SU-DHL-6 (cell line): ENCODE results near the gene GOLGA8M.
"Not testable (repeated sequence)": the region's sequence is repeated elsewhere in the genome, so short reads cannot be mapped to it uniquely, and the experiment has no call there.

Experiments used
- EZH2phosphoT487 ChIP-seq: fragments of 200-600 bp; sonication (generic), shearing (Covaris generic); conservative IDR thresholded peaks from 2 replicates; pipeline ENCODE4 v1.6.1; 2018; ENCODE audit warnings: mild to moderate bottlenecking, antibody characterized with exemption, low read length, moderate library complexity, mixed read lengths
- TF ChIP-seq, protein P1 (sequence below): fragments of 200-600 bp; sonication (generic); IDR thresholded peaks from one replicate; pipeline ENCODE4 v1.5.1; 2017; ENCODE audit warnings: antibody characterized with exemption, mild to moderate bottlenecking, low read length, moderate library complexity; ENCODE audit not compliant: insufficient read depth, poor library complexity, severe bottlenecking

- TF ChIP-seq, protein P1, sequence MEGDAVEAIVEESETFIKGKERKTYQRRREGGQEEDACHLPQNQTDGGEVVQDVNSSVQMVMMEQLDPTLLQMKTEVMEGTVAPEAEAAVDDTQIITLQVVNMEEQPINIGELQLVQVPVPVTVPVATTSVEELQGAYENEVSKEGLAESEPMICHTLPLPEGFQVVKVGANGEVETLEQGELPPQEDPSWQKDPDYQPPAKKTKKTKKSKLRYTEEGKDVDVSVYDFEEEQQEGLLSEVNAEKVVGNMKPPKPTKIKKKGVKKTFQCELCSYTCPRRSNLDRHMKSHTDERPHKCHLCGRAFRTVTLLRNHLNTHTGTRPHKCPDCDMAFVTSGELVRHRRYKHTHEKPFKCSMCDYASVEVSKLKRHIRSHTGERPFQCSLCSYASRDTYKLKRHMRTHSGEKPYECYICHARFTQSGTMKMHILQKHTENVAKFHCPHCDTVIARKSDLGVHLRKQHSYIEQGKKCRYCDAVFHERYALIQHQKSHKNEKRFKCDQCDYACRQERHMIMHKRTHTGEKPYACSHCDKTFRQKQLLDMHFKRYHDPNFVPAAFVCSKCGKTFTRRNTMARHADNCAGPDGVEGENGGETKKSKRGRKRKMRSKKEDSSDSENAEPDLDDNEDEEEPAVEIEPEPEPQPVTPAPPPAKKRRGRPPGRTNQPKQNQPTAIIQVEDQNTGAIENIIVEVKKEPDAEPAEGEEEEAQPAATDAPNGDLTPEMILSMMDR, result not testable (repeated sequence)
- not testable (repeated sequence) for TF ChIP-seq EZH2phosphoT487
These were observed at the start of gene GOLGA8M for GRCh38 chr15:28712270-28712669.
